MG63 (cell line): Measurements from ENCODE around the gene IKZF4. TPM values are rescaled to one million over a fixed set of nuclear protein-coding genes. Genes with fewer than 3 reads are reported as not detected.

ENCODE experiments used
- DNase-seq: peaks from one replicate; pipeline ENCODE4 v3.0.0-alpha.2; 2020
- H3K27me3 ChIP-seq: fragments of 250-450 bp; sonication (Bioruptor Pico); 2 replicates; pipeline ENCODE4 v1.5.1; 2020; ENCODE audit warnings: mild to moderate bottlenecking, moderate library complexity
- H3K36me3 ChIP-seq: fragments of 250-450 bp; sonication (Bioruptor Pico); 2 replicates; pipeline ENCODE4 v1.5.1; 2020; ENCODE audit warnings: mild to moderate bottlenecking, moderate library complexity
- H3K4me3 ChIP-seq: fragments of 250-450 bp; sonication (Bioruptor Pico); 2 replicates; pipeline ENCODE4 v1.5.1; 2020; ENCODE audit warnings: mild to moderate bottlenecking, moderate library complexity
- H3K9me3 ChIP-seq: fragments of 250-450 bp; sonication (Bioruptor Pico); 2 replicates; pipeline ENCODE4 v1.5.1; 2020; ENCODE audit warnings: mild to moderate bottlenecking, moderate library complexity
- total RNA-seq: library from RNA; depleted of rRNA; stranded (reverse); fragments of >200 nt; shearing (Covaris generic); gene quantifications from 2 replicates; pipeline ENCODE4 v1.2.3, GENCODE V29; 2014; ENCODE audit warnings: low replicate concordance; rRNA removed

The IKZF4 gene
- total RNA-seq, 1 experiment from 2014 or later, result 0.30 TPM

GRCh38 chr12:56087220-56087619, 66.4 kb downstream of the IKZF4 start:
- DNase-seq, result peak; percentile 40
- no peaks in the 10 kb centered on the region for H3K9me3 ChIP-seq
- no peaks in the 10 kb centered on the region for H3K27me3 ChIP-seq
- H3K36me3 ChIP-seq, result no peaks in the 10 kb centered on the region
- no peak overlapping the region for H3K4me3 ChIP-seq

Other genes starting within 250 kb of the IKZF4 start
- 142 and 228 TPM in 2 replicates for gene SARNP, start 203.3 kb upstream of the IKZF4 start, total RNA-seq
- gene ORMDL2, start 203.0 kb upstream of the IKZF4 start, total RNA-seq, result 8.0 and 12.0 TPM in 2 replicates
- 46.6 and 49.9 TPM in 2 replicates for gene DNAJC14, start 191.5 kb upstream of the IKZF4 start, total RNA-seq
- not detected in 2 replicates for gene MMP19, start 178.1 kb upstream of the IKZF4 start, total RNA-seq
- 34.6 and 42.6 TPM in 2 replicates for gene PYM1, start 93.1 kb upstream of the IKZF4 start, total RNA-seq
- 2.6 and 2.9 TPM in 2 replicates for gene DGKA, start 89.9 kb upstream of the IKZF4 start, total RNA-seq
- 2.0 TPM in 1 of 2 replicates, not detected in the other for gene PMEL, start 55.0 kb upstream of the IKZF4 start, total RNA-seq
- 40.9 and 41.8 TPM in 2 replicates for gene CDK2, start 54.2 kb upstream of the IKZF4 start, total RNA-seq
- gene RAB5B, start 47.0 kb upstream of the IKZF4 start, total RNA-seq, result 16.5 and 18.6 TPM in 2 replicates
- 9.7 and 23.4 TPM in 2 replicates for gene SUOX, start 23.8 kb upstream of the IKZF4 start, total RNA-seq
- gene RPS26, start 20.9 kb downstream of the IKZF4 start, total RNA-seq, result 313 and 847 TPM in 2 replicates
- 0.56 TPM in 1 of 2 replicates, not detected in the other for gene ERBB3, start 59.1 kb downstream of the IKZF4 start, total RNA-seq
- gene PA2G4, start 83.5 kb downstream of the IKZF4 start, total RNA-seq, result 329 and 467 TPM in 2 replicates
- gene RPL41, start 95.6 kb downstream of the IKZF4 start, total RNA-seq, result 1,876 and 4,191 TPM in 2 replicates
- 3.5 and 5.3 TPM in 2 replicates for gene ZC3H10, start 97.2 kb downstream of the IKZF4 start, total RNA-seq
- 84.9 and 145 TPM in 2 replicates for gene ESYT1, start 107.2 kb downstream of the IKZF4 start, total RNA-seq
- gene MYL6B, start 131.5 kb downstream of the IKZF4 start, total RNA-seq, result 65.7 and 123 TPM in 2 replicates
- gene MYL6, start 137.3 kb downstream of the IKZF4 start, total RNA-seq, result 1,658 and 1,845 TPM in 2 replicates
- gene SMARCC2, start 168.4 kb downstream of the IKZF4 start, total RNA-seq, result 10.6 and 14.8 TPM in 2 replicates
- gene RNF41, start 200.9 kb downstream of the IKZF4 start, total RNA-seq, result 51.6 and 107 TPM in 2 replicates
- 61.0 and 115 TPM in 2 replicates for gene NABP2, start 203.3 kb downstream of the IKZF4 start, total RNA-seq
- not detected in 2 replicates for gene SLC39A5, start 209.0 kb downstream of the IKZF4 start, total RNA-seq
- 6.0 and 18.9 TPM in 2 replicates for gene ANKRD52, start 237.3 kb downstream of the IKZF4 start, total RNA-seq
- 6.9 and 7.7 TPM in 2 replicates for gene COQ10A, start 245.9 kb downstream of the IKZF4 start, total RNA-seq